A673 (cell line): ENCODE measurements around the gene ITSN2.

ENCODE experiments used
- EZH2 ChIP-seq: fragments of 200-600 bp; sonication (generic); IDR thresholded peaks from 2 replicates; pipeline ENCODE4 v1.6.1; 2017; ENCODE audit warnings: borderline replicate concordance, low read depth, mild to moderate bottlenecking, mixed read lengths, antibody characterized with exemption, low read length; ENCODE audit not compliant: poor library complexity, severe bottlenecking
- TF ChIP-seq, protein P1 (sequence below): fragments of 300-800, 200-600 bp; sonication (generic); conservative IDR thresholded peaks from 2 replicates; pipeline ENCODE4 v1.5.1; 2017; ENCODE audit warnings: low read depth, mild to moderate bottlenecking, antibody characterized with exemption, low read length, moderate library complexity, mixed read lengths

DNA sequence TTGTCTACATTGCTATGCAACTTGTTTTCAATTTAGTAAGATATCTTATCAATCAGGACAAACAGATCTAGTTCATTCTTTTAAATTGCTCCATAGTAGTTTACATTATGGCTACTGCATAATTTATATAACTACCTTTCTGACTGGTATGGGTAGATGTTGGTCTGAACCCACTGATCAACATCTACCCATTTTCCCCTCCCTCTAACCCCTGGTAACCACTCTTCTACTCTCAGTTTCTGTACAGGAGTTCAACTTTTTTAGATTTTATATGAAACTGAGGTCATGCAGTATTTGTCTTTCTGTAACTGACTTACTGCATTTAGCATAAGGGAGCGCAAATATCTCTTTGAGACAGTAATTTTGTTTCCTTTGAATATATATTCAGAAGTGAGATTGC is 73.2 kb downstream of the ITSN2 start:
- TF ChIP-seq, protein P1, sequence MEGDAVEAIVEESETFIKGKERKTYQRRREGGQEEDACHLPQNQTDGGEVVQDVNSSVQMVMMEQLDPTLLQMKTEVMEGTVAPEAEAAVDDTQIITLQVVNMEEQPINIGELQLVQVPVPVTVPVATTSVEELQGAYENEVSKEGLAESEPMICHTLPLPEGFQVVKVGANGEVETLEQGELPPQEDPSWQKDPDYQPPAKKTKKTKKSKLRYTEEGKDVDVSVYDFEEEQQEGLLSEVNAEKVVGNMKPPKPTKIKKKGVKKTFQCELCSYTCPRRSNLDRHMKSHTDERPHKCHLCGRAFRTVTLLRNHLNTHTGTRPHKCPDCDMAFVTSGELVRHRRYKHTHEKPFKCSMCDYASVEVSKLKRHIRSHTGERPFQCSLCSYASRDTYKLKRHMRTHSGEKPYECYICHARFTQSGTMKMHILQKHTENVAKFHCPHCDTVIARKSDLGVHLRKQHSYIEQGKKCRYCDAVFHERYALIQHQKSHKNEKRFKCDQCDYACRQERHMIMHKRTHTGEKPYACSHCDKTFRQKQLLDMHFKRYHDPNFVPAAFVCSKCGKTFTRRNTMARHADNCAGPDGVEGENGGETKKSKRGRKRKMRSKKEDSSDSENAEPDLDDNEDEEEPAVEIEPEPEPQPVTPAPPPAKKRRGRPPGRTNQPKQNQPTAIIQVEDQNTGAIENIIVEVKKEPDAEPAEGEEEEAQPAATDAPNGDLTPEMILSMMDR: no peak
- no peak for TF ChIP-seq EZH2
